B cell (primary cell): Measurements from ENCODE around the gene RAPGEF1. TPM values are rescaled to one million over a fixed set of nuclear protein-coding genes. Genes with fewer than 3 reads are reported as not detected.

Source experiments
- ATAC-seq: fragments of 200-7000 bp; cut with Tn5 transposase; one replicate; pipeline ENCODE4 v1.10.0; 2021; ENCODE audit warnings: low read depth, mild to moderate bottlenecking, moderate number of reproducible peaks, moderate library complexity
- CTCF ChIA-PET: fragments of 350-600 bp; sonication (Branson Sonifier 250); formaldehyde crosslinking; loops from one replicate; lab custom pipeline; 2021; ENCODE audit warnings: antibody characterized with exemption, inconsistent platforms; lab: Charles Lee
- POLR2A ChIA-PET: fragments of 350-600 bp; sonication (Branson Sonifier 250); formaldehyde crosslinking; loops from one replicate; lab custom pipeline; 2021; ENCODE audit warnings: antibody characterized with exemption; lab: Charles Lee
- DNase-seq: peaks from one replicate; pipeline ENCODE4 v3.0.0; 2013
- H2AFZ ChIP-seq: 2 replicates; pipeline ENCODE4 v1.6.1; 2012; ENCODE audit warnings: mild to moderate bottlenecking, low read depth, low read length; ENCODE audit not compliant: insufficient read depth, poor library complexity, severe bottlenecking
- H3K27ac ChIP-seq, 2 donors: 1 replicate in 1 of 2; 2 replicates in 1 of 2; pipeline ENCODE4 v1.5.1; 2012 to 2013; ENCODE audit warnings: low read length in 2 of 2, mild to moderate bottlenecking in 2 of 2, moderate library complexity in 1 of 2
- H3K27me3 ChIP-seq, 4 experiments: fragments of 200-600 bp in 1 of 4; sonication (generic) in 1 of 4; replicated peaks in 1 of 4; 1 replicate in 2 of 4; 2 replicates in 2 of 4; pipeline versions ENCODE4 v1.6.1 to v1.7.0; 2013 to 2016; ENCODE audit warnings: low read length in 3 of 4, mild to moderate bottlenecking in 2 of 4, mixed read lengths in 1 of 4, moderate library complexity in 1 of 4; ENCODE audit not compliant: insufficient read depth in 4 of 4, control insufficient read depth in 3 of 4; ENCODE audit errors: control extremely low read depth in 1 of 4
- H3K36me3 ChIP-seq, 2 experiments: replicated peaks in 1 of 2; 1 replicate in 1 of 2; 2 replicates in 1 of 2; pipeline versions ENCODE4 v1.6.1 to v1.7.1; 2013; ENCODE audit warnings: low read length in 1 of 2; ENCODE audit not compliant: insufficient read depth in 2 of 2, control insufficient read depth in 1 of 2; ENCODE audit errors: control extremely low read depth in 1 of 2, extremely low read depth in 1 of 2
- H3K4me1 ChIP-seq, 2 donors: fragments of 200-600 bp in 1 of 2; sonication (generic) in 1 of 2; 1 replicate in 1 of 2; 2 replicates in 1 of 2; pipeline versions ENCODE4 v1.5.1 to v1.6.1; 2013 to 2017; ENCODE audit warnings: low read length in 2 of 2; ENCODE audit not compliant: control insufficient read depth in 2 of 2, insufficient read depth in 2 of 2
- H3K4me2 ChIP-seq: replicated peaks from 2 replicates; pipeline ENCODE3; 2012; ENCODE audit warnings: mild to moderate bottlenecking, low read depth, low read length; ENCODE audit not compliant: poor library complexity, severe bottlenecking
- H3K4me3 ChIP-seq, 5 experiments: fragments of 200-600 bp in 1 of 5; sonication (generic) in 1 of 5; 1 replicate in 3 of 5; 2 replicates in 2 of 5; pipeline versions ENCODE4 v1.5.1 to v1.7.0; 2011 to 2016; ENCODE audit warnings: low read length in 4 of 5, mild to moderate bottlenecking in 4 of 5, low read depth in 2 of 5, control low read depth in 1 of 5, moderate library complexity in 1 of 5; ENCODE audit not compliant: insufficient read depth in 1 of 5; ENCODE audit errors: control extremely low read depth in 1 of 5, extremely low read depth in 1 of 5
- H3K79me2 ChIP-seq: fragments of 200-600 bp; sonication (generic); one replicate; pipeline ENCODE4 v1.6.0; 2016; ENCODE audit warnings: low read length; ENCODE audit not compliant: control insufficient read depth, insufficient read depth
- H3K9ac ChIP-seq: fragments of 200-600 bp; sonication (generic); 2 replicates; pipeline ENCODE4 v1.6.1; 2017; ENCODE audit warnings: mild to moderate bottlenecking, low read length, moderate library complexity
- H3K9me3 ChIP-seq, 3 donors: one replicate each; pipeline versions ENCODE4 v1.6.1 to v1.7.1; 2013; ENCODE audit warnings: low read length in 2 of 3; ENCODE audit not compliant: control insufficient read depth in 2 of 3, insufficient read depth in 1 of 3; ENCODE audit errors: control extremely low read depth in 1 of 3
- H4K20me1 ChIP-seq: 2 replicates; pipeline ENCODE4 v1.6.0; 2012; ENCODE audit warnings: mild to moderate bottlenecking, low read length; ENCODE audit not compliant: insufficient read depth, control insufficient read depth, poor library complexity, severe bottlenecking
- H3K27ac Mint-ChIP-seq: one replicate; pipeline ENCODE4 v1.8.0; 2021; ENCODE audit warnings: mixed read lengths
- H3K27me3 Mint-ChIP-seq: one replicate; pipeline ENCODE4 v1.8.0; 2021; ENCODE audit warnings: mixed read lengths
- H3K4me1 Mint-ChIP-seq: one replicate; pipeline ENCODE4 v1.8.0; 2021; ENCODE audit warnings: mixed read lengths
- H3K4me3 Mint-ChIP-seq: one replicate; pipeline ENCODE4 v1.8.0; 2021; ENCODE audit warnings: mixed read lengths
- H3K9me3 Mint-ChIP-seq: one replicate; pipeline ENCODE4 v1.8.0; 2022; ENCODE audit warnings: mixed read lengths; ENCODE audit not compliant: insufficient read depth
- CTCF ChIP-seq: fragments of 200-600 bp; IDR thresholded peaks from one replicate; pipeline ENCODE4 v1.8.0; 2022; ENCODE audit warnings: antibody characterized with exemption, mild to moderate bottlenecking
- EZH2 ChIP-seq: IDR thresholded peaks from 2 replicates; pipeline ENCODE4 v1.6.1; 2012; ENCODE audit warnings: borderline replicate concordance, low read depth, mild to moderate bottlenecking, moderate library complexity, low read length; ENCODE audit not compliant: insufficient read depth, poor library complexity, severe bottlenecking
- WGBS: methylation state at CpG from one replicate; pipeline ENCODE4 v1.1.5; 2013; ENCODE audit warnings: missing lambda C conversion rate; ENCODE audit not compliant: insufficient coverage; 5-methylcytosine and 5-hydroxymethylcytosine counted together
- intact Hi-C: fragments of 100-400 bp; cut with micrococcal nuclease; formaldehyde crosslinking; loops from one replicate; pipeline ENCODE4 v1.10.0; 2022
- polyA plus RNA-seq: library from polyadenylated mRNA; depleted of rRNA; stranded (reverse); fragments of >200 nt; gene quantifications from 2 replicates; pipeline ENCODE4 v1.2.3, GENCODE V29; 2012
- total RNA-seq, 2 donors: library from RNA; stranded (reverse); fragments of 120-200 nt in 1 of 2; gene quantifications; 1 replicate in 1 of 2; 2 replicates in 1 of 2; pipeline versions ENCODE4 v1.2.3 to v1.2.4, GENCODE V29; 2013 to 2022

Gene RAPGEF1
- total and polyA plus RNA-seq, 2 donors (not counting 1 experiment from before 2014, with no cell fraction given): 134 to 447 TPM

- H3K4me3 ChIP-seq: peak overlapping the region in 1 of 5 experiments; percentile 18
- Mint-ChIP-seq H3K27ac (peak overlapping the region; percentile 81), H3K9me3 (no peaks in the 10 kb centered on the region), H3K27me3 (no peaks in the 10 kb centered on the region), H3K4me1 (peaks cover 43% of the 10 kb centered on the region), H3K4me3 (peak overlapping the region; percentile 85)
- H3K27me3 ChIP-seq: no peaks in the 10 kb centered on the region
- no peak overlapping the region for H3K9ac ChIP-seq
- peaks cover 83% of the 10 kb centered on the region for H3K79me2 ChIP-seq
- DNase-seq (peak; percentile 75), ATAC-seq (peak; percentile 84)
- POLR2A ChIA-PET: interaction anchor here (1.1 to 1.6 kb wide), 6 partner anchors 12 to 123 kb away, joined by 3 to 9 read pairs (median 4); no protein-coding TSS in a partner anchor
- whole genome bisulfite sequencing: 51% methylated on average over 21 of the region's 31 CpGs
- intact Hi-C loops: loop anchor here (1.0 to 5.0 kb wide), 3 partner anchors 9 to 36 kb away; no protein-coding TSS in a partner anchor
- peaks cover 4 to 97% of the 10 kb centered on the region in 2 experiments for H3K36me3 ChIP-seq
- H3K9me3 ChIP-seq: peaks cover 0 to 14% (median 7%) of the 10 kb centered on the region in 3 donors
- H4K20me1 ChIP-seq: peaks cover 35% of the 10 kb centered on the region
- H3K27ac ChIP-seq: peak overlapping the region; percentile 65 to 81
- peaks cover 25 to 37% of the 10 kb centered on the region in 2 donors for H3K4me1 ChIP-seq
- H3K4me2 ChIP-seq: peak overlapping the region; percentile 52
- CTCF ChIA-PET: interaction anchor here (0.6 to 5.2 kb wide), 19 partner anchors 9 to 272 kb away, joined by 3 to 23 read pairs (median 5); no protein-coding TSS in a partner anchor
- no peak overlapping the region for H2AFZ ChIP-seq
- TF ChIP-seq CTCF: no peak
- TF ChIP-seq EZH2: no peak
Measured at GRCh38 chr9:131621551-131622358, 118.1 kb downstream of the RAPGEF1 start.
